HFF-Myc (cell line): ENCODE measurements around the gene DMD.

Experiments
- DNase-seq: peaks from one replicate; pipeline ENCODE4 v3.0.0-alpha.2; 2011; ENCODE audit warnings: low read depth; ENCODE audit errors: extremely low read depth
- H3K4me3 ChIP-seq: replicated peaks from 2 replicates; pipeline ENCODE4 v1.5.1; 2011; ENCODE audit warnings: low read depth, mild to moderate bottlenecking, control low read depth, low read length
- CTCF ChIP-seq: IDR thresholded peaks from 2 replicates; pipeline ENCODE4 v1.5.1; 2012; ENCODE audit warnings: mild to moderate bottlenecking, low read depth, low read length, control low read depth; ENCODE audit errors: missing control alignments

DMD gene

GRCh38 chrX:31445542-31445941 is 1765.8 kb downstream of the DMD start:
- H3K4me3 ChIP-seq, result no peak overlapping the region
- DNase-seq, result no peak

GRCh38 chrX:31443654-31444053 is 1767.7 kb downstream of the DMD start:
- DNase-seq, result no peak
- TF ChIP-seq CTCF, result no peak
- no peak overlapping the region for H3K4me3 ChIP-seq

More at GRCh38 chrX:31445542-31445941, 1765.8 kb downstream of the DMD start:
- TF ChIP-seq CTCF, result no peak

GRCh38 chrX:31440546-31440945 is 1770.8 kb downstream of the DMD start:
- no peak overlapping the region for H3K4me3 ChIP-seq
- no peak for DNase-seq
- no peak for TF ChIP-seq CTCF

GRCh38 chrX:31436424-31436823 is 1774.9 kb downstream of the DMD start:
- H3K4me3 ChIP-seq, result no peak overlapping the region
- TF ChIP-seq CTCF, result no peak
- no peak for DNase-seq

GRCh38 chrX:31435592-31435991 is 1775.8 kb downstream of the DMD start:
- no peak overlapping the region for H3K4me3 ChIP-seq
- DNase-seq, result no peak
- TF ChIP-seq CTCF, result no peak

GRCh38 chrX:31433856-31434255 is 1777.5 kb downstream of the DMD start:
- no peak for DNase-seq
- no peak for TF ChIP-seq CTCF
- H3K4me3 ChIP-seq, result no peak overlapping the region

GRCh38 chrX:31429915-31430314 is 1781.4 kb downstream of the DMD start:
- DNase-seq, result no peak
- no peak overlapping the region for H3K4me3 ChIP-seq
- no peak for TF ChIP-seq CTCF
